GM18858 (cell line): Measurements from ENCODE around the gene TPD52L1.
"Not testable (repeated sequence)": the region's sequence is repeated elsewhere in the genome, so short reads cannot be mapped to it uniquely, and the experiment has no call there.

Experiments
- ATAC-seq: cut with Tn5 transposase; IDR thresholded peaks from one replicate; pipeline ENCODE4 v1.9.1; 2021; ENCODE audit not compliant: unreplicated experiment

Gene TPD52L1, protein sequence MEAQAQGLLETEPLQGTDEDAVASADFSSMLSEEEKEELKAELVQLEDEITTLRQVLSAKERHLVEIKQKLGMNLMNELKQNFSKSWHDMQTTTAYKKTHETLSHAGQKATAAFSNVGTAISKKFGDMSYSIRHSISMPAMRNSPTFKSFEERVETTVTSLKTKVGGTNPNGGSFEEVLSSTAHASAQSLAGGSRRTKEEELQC

DNA sequence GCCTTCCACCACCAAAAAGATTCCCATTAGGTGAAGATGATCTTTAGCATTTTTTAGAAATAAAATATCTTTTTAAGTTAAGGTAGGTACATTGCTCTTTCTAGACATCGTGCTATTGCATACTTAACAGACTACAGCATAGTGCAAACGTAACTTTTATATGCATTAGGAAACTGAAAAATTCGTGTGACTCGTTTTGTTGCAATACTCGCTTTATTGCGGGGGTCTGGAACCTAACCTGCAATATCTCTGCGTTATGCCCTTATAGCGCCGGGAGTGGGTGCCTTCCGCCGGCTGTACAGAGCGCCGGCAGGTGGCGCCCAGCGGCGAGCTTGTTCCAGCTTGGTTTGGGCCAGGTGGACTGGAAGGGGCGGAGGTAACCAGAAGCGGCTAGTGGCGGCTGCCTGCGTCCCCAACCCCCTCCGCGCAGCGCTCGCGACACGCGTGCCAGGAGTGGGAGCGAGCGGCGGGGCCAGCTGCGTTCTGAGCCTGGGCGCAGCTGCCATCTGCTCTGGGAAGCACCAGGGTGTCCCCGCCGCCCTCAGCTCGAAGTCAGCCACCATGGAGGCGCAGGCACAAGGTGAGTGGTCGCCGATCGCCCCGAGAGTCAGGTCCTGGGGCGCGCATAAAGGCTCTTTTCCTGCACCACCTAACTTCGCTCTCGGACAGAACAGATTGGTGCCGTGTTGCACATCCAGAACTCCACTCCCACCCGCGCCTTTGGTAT, at the start of gene TPD52L1:
TSS of gene TPD52L1 (plus strand) at position 383 of the 727 bp plus-strand sequence. CDS start at position 562, 179 bp downstream.
- peak; percentile 97 for ATAC-seq

DNA sequence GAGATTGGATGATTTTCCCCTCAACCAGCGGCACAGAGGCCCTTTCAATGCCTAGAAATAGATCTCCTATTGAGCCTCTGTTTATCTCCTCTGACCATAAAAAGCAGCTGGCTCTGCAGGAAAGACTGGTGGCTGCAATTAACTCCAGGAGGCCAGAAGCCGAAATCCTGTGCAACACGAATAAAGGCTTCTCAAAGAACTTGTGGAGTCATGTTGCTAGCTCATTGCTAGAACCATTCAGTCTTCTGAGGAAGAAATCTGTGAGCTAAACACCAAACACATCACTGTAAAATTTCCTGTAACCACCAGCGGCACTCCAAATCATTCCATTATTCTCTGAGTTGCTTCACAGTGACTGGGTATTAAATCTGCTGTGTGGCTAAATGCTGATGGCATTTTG, 49.1 kb upstream of the TPD52L1 start:
- ATAC-seq: no peak

DNA sequence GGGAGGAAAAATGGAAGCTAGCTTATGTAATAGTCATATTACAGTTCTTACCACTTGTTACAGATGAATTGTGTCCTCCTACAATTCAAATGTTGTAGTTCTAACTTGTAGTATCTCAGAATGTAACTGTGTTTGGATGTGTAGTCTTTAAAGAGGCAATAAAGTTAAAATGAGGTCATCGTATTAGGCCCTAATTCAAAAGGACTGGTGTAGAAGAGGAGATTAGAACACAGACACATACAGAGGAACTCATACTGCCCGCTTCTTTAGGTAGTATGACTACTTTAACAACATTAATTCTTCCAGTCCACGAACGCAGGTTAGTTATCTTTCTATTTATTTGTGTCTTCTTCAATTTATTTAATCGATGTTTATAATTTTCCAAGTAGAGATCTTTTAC, 46.5 kb upstream of the TPD52L1 start:
- ATAC-seq: no peak

DNA sequence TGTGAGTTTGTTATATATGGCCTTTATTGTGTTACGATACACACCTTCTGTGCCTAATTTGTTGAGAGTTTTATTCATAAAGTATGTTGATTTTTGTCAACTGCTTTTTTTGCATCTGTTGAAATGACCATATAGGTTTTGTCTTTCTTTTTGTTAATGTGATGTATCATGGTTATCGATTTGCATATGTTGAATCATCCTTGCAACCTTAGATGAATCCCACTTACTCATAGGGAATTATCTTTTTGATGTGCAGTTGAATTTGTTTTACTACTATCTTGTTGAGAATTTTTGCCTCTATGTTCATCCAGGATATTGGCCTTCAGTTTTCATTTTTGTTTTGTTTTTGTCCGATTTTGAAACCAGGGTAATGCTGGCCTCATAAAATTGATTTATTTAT, 45.7 kb upstream of the TPD52L1 start:
- ATAC-seq: no peak

DNA sequence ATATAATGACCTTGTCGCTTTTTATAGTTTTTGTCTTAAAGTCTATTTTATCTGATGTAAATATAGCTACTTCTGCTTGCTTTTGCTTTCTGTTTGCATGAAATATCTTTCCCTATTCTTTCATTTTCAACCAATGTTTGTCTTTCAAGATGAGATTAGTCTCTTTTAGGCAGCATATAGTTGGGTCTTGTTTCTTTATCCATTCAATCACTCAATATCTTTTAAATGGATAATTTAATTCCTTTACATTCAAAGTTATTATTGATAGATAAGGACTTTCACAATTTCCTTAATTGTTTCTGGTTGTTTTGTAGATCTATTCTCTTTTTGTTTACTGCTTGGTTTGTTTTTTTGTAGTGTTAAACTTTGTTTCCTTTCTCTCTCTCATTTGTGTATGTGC, 43.5 kb upstream of the TPD52L1 start:
- ATAC-seq: no peak

DNA sequence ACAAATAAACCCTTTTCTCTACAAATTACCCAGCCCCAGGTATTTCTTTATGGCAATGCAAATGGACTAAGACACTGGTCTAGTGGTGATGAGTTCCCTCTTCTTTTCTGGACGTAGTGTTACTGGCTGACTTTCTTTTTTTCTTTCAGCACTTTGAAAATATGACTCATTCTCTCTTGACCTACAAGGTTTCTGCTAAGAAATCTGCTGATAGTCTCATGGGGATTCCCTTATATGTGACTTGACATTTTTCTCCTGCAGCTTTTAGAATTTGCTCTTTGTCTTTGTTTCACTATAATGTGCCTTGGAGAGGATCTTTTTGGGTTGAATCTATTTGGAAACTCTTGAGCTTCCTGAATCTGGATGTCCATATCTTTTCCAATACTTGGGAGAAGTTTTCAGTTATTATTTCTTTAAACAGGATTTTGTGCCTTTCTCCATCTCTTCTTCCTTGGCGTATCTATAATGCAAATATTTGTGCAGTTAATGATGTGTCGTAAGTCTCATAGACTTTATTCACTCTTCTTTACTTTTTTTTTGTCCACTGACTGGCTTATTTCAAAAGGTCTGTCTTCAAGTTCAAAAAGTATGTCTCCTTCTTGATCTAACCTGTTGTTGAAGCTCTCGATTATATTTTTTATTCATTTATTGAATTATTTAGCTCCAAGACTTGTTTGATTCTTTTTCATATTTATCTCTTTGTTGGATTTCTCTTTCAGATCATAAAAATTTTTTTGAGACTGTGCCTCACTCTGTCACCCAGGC, 42.2 kb upstream of the TPD52L1 start:
- no peak for ATAC-seq

DNA sequence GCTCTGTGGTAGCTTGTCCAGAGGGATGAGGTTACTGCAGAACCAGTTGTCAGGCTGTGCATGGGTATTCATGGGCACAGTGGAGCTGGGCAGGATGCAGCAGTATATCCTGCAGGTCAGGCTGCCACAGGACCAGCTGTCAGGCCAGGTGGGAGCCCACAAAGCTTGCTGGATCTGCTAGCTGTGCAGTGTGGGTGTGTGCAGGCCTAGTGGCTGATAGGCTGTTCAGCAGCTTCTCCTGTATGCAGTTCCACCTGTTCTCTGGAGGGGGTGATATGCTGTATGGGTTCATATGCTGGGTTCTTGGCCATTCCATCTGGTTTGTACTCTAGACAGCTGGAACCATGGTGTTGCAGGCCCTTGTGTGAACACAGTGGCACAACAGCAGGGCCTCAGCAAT, 40.6 kb upstream of the TPD52L1 start:
- no peak for ATAC-seq

DNA sequence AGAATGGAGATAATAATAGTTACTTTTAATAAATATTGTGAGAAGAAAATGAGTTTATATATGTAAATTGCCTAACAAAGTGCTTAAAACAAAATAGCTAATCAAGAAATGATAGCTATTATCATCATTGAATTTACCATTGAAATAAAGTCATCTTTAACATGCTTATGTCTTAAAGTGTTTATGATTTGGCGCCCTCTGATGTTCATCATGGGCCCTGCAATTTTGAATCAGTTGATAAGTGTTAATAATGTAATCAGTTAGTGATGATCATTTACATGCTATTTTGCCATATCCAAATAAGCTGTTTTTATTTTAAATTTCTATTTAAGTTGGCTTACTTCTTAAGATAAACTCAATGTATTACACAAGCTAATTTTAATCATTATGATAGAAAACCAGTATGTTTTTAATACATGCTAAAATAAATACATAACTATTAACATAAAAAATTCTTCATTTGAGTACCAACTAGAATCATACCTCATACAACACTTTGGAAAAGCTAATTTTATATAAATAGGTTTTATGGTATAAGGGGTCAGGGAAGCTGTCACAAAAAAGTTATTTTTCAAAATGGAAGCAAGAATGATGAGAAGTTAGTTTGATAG, 39.2 kb upstream of the TPD52L1 start:
- peak; percentile 62 for ATAC-seq

DNA sequence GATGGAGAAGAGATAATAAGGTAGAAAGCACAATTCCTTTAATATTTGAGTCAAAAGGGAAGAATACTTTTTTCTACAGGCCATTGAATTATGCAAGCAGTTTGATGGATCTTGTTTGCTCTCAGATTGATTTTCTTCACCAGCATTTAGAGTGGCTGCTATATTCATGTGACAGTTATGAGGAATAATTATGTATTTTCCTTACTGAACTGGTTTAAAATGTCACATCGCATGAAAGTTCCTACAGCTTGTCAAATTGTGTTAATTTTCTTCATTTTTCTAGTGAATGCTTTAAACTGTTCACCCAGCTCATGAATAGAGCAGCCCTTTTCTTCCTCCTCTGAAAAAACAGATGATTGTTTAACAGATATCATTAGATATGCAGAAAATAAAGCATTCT, 37.4 kb upstream of the TPD52L1 start:
- ATAC-seq: no peak

DNA sequence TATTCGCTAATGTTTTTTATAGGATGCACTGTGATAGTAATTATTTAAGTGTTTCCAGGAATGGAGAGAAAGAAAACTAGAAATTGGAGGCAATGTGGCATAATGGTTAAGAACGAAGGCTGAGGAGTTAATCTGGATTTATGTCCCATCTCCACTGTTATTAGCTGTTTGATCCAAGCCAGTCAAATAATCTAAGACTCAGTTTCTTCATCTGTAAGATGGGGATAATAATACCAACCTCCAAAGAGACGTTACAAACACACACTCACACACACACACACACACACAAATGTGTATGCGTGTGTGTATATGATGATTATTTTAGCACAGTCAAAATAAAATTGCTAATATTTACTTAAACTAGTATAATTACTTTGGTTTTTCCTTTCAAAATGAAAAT, 36.9 kb upstream of the TPD52L1 start:
- ATAC-seq: no peak

DNA sequence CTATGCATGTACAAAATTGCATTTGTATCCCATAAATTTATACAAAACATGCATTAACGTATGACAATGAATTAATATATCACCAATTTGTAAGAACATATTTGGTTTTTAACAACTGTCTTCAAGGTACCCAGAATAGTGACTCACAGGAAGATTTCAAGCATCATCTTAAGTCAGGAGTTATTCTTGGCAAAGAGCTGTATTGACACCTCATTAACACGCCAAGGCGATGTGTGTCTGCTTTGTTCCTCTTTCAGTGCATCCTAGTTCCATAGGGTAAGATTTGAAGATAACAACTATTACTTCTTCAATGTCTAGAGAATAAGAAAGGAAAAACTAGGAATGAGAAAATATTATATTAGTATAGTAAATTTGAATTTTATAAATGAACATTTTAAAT, 35.8 kb upstream of the TPD52L1 start:
- no peak for ATAC-seq

DNA sequence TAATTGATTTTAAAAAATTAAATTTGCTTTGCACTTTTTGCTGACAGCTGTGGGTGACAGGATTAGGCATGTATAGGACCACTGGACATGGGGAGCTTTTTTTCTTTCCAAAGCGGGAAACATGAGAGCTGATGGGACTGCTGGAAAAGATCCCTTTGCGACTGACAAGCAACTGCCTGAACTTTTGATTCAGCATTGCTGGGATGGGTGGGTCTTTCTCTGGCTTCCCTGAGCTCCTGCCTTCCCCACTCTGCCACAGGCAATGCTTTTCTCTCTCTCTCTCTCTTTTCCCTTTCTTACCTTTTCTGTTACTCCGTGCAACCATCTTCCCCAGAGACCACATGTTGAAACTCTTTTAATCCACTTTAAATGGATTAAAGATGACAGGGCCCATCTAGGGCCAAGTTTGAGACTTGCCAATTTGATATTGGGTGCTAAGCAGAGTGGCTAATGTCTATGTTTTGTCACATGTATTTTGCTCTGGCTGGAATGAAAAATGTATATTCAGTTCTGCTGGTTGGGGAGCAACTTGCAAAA, 33.5 kb upstream of the TPD52L1 start:
- ATAC-seq: no peak

DNA sequence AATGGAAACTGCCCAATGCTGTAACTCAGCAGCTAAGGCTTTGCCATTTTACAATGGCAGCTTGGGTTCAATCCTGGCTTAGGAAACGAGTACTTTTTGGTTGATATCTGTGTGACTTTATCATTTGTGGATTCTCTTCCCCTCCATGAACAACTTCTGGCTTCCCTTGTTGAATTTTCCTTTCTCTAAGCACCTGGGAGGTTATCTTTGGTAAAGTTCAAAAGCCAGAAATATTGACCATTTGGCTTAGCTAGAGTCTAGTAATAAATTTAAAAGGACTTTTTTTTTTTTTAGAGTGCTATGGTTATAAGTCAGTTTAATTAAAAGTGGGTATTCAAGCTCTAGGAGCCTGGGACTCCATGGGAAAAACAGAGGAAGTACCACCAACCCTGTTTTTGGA, 31.7 kb upstream of the TPD52L1 start:
- no peak for ATAC-seq

DNA sequence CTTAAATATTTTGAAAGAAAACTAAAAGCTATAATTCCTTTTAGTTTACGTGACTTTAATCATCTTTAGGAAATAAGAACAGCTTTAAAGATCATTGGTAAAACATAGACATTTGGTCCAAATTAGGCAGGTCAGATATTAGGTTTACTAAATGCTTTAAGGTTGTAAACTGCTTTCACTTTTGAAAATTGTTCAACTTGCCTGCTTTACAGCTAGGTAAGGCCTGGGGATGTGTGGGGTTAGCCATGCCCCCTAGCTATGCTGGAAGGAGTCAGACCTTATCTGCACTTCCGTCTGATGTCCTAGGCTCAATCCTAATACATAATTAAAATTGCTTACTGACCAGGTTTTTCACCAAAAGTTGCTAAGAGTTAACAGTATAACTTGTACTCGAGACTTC, 30.5 kb upstream of the TPD52L1 start:
- ATAC-seq: no peak

DNA sequence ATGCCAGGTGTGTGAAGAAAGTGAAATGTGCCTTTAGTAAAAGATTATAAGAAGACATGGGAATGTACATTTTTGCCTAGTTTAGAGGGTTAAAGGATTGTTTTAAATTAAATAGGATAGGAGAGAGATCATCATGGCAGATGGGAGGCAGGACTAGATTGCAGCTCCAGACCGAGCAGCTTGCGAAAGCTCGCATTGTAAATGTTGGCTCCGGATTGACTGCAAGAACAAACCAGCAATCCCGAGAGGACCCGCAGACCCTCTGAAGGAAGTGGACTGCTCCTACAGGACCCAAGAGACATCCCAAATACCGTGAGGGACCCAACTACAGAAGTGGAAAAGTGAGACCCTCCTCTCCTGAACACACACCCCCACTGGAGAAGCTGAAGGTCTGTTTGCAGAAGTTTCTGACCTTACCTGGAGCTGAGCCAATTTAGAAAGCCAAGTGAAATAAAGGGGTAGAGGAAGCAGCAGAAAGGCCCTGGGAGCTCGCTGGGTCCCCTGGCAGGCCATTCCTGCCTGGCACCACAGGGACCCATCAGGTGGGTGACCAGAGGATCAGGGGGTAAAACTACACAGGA, 30.0 kb upstream of the TPD52L1 start:
- no peak for ATAC-seq

DNA sequence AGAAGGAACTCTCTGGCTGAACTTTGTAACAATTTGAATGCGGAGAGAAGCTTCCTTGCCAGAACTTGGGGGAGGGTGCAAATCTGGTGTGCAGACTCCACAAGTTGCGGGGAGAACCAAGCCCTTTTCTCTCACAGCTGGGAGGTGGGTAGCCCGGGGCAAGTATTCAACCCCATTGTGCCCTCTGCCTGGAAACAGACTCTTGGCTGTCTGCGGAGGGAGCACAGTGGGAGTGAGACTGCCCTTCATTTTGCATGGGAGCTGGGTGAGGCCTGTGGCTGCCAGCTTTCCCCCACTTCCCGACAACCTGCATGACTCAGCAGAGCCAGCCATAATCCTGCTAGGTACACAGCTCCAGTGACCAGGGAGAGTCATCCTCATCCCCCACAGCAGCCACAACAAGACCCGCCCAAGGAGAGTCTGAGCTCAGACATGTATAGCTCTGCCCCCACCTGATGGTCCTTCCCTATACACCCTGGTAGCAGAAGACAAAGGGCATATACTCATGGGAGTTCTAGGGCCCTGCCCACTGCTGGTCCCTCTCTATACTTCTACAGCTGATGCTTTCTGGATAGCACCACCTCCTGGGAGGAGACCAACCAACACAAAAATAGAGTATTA, 29.4 kb upstream of the TPD52L1 start:
- no peak for ATAC-seq

DNA sequence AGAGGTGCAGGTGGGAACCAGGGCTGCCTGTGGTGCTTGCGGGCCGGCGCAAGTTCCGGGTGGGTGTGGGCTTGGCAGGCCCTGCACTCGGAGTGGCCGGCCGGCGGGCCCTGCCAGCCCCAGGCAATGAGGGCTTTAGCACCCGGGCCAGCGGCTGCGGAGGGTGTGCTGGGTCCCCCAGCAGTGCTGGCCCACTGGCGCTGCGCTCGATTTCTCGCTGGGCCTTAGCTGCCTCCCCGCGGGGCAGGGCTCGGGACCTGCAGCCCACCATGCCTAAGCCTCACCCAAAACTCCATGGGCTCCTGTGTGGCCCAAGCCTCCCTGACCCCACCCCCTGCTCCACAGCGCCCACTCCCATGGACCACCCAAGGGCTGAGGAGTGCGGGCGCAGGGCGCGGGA, 27.7 kb upstream of the TPD52L1 start:
- ATAC-seq: not testable (repeated sequence)

DNA sequence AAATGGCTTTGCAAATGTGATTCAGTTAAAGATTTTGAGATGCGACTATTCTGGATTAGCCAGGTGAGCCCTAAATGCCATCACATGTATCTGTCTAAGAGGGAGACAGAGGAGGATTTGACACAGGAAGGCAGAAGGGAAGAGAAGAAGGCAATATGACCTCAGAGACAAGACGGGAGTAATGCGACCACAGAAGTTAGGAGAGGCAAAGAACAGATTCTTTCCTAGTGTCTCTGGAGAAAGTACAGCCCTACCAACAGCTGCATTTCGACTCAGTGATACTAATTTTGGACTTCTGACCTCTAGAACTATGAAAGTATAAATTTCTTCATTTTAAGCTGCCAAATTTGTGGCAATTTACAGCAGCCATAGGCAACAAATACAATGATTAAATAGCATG, 24.2 kb upstream of the TPD52L1 start:
- ATAC-seq: no peak

DNA sequence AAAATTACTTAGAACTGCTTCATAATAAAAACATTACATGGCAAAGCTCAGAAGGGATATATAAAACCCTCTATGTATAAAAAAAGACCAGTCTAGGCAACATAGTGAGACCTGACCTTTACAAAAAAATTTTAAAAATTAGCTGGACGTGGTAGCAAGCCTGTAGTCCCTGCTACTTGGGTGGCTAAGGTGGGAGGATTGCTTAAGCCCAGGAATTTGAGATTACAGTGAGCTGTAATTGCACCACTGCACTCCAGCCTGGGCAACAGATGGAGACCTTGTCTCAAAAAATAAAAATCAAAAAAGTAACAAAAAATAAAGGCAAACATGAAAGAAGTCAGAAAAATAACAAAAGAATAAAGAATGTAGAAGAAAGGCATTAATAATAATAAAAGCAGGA, 21.5 kb upstream of the TPD52L1 start:
- no peak for ATAC-seq

DNA sequence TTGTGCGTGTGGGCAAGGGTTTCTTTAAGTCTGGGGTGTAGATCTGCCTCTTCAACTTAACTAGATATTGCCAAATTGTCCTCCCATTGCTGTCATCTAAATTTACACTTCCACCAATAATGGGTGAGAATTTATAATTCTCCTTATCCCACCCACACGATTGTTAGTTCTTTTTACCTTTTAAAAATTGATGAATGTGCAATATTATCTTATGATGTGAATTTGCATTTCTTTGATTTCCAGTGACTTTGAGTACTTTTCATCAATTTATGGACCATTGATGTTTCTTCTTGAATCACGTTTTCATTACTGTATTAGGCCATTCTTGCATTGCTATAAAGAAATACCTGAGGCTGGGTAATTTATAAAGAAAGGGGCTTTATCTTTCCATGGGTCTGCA, 17.2 kb upstream of the TPD52L1 start:
- no peak for ATAC-seq

DNA sequence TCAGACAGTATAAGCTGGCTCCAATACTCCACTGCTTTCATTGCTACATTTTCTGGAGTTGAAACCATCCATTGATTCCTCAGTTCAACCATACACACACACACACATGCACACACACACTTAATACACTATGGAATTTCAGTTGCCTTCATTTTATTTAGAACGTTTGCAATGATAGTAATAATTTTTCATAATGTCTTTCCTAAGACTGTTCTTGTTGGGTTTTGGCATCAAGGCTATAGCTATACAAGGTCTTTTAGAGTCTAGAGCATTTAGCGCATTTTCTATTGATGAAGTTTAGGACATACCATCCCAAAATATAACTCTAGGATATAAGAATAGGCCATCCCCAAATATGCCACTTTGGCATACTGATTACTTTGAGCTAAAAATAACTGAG, 15.5 kb upstream of the TPD52L1 start:
- ATAC-seq: no peak
